OCI-LY1 (cell line): Measurements from ENCODE around the gene DUSP5.

ENCODE experiments used
- EZH2 ChIP-seq: fragments of 200-600 bp; sonication (generic), shearing (Covaris generic); IDR thresholded peaks from 2 replicates; pipeline ENCODE4 v1.8.0; 2017; ENCODE audit warnings: borderline replicate concordance, mixed run types, mild to moderate bottlenecking, antibody characterized with exemption, low read length, moderate library complexity, mixed read lengths
- TF ChIP-seq, protein P1 (sequence below): fragments of 200-600 bp; sonication (generic), shearing (Covaris generic); IDR thresholded peaks from 2 replicates; pipeline ENCODE4 v1.5.1; 2017; ENCODE audit warnings: mild to moderate bottlenecking, antibody characterized with exemption, low read length, moderate library complexity, mixed read lengths

DNA sequence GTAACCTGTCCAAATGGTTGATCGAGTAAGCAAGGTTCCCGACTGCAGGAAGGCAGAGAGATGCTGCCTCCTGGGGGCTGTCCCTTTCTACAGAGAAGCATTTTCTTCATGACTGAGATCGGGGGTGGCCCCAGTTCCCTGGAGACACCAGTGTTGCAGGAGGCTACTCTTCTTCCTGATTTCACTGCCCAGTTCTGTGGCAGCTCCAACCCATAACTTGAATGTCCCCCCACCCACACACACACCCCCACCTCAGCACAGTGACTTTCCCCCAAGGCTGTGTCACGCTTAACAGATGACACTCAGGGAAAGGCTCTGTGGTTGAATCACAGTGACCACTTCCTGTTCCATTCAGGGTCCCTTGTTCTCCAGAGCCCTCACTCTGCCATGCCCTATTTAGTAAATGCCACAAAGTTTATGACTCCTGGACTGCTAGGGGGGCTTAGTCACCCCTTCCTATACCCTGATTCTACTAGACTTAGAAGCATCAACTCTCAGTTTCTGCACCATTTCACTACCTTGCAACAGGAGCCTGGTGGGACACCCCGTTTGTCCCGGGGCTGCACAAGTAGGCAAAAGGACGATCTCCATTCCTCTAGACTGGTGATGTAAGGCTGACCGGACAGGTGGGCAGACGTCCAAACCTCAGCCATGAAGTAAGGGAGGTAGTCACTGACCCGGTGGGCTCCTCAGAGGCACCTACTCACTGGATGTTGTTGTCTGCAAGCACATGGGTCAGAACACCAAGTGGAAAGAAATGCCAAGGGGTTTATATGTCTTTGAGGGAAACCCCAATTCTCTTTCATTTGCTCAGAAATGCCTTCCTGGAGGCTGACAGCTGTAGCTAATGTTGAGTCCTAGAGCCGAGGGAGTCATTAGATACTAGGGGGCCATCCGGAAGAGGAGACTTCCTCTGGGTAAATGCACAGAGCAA lies 38.5 kb downstream of the DUSP5 start:
- TF ChIP-seq, protein P1, sequence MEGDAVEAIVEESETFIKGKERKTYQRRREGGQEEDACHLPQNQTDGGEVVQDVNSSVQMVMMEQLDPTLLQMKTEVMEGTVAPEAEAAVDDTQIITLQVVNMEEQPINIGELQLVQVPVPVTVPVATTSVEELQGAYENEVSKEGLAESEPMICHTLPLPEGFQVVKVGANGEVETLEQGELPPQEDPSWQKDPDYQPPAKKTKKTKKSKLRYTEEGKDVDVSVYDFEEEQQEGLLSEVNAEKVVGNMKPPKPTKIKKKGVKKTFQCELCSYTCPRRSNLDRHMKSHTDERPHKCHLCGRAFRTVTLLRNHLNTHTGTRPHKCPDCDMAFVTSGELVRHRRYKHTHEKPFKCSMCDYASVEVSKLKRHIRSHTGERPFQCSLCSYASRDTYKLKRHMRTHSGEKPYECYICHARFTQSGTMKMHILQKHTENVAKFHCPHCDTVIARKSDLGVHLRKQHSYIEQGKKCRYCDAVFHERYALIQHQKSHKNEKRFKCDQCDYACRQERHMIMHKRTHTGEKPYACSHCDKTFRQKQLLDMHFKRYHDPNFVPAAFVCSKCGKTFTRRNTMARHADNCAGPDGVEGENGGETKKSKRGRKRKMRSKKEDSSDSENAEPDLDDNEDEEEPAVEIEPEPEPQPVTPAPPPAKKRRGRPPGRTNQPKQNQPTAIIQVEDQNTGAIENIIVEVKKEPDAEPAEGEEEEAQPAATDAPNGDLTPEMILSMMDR: peak; percentile 54
- no peak for TF ChIP-seq EZH2
